Skin of body (tissue), 2 donors: ENCODE data around the gene FUT2. TPM values are rescaled to one million over a fixed set of nuclear protein-coding genes. Genes with fewer than 3 reads are reported as not detected.

ENCODE experiments used
- DNase-seq: peaks from one replicate; lab custom pipeline; 2025; lab: John Stamatoyannopoulos, UW
- total RNA-seq: library from RNA; depleted of rRNA; stranded (reverse); fragments of >200 nt; gene quantifications from one replicate; pipeline ENCODE4 v1.2.3, GENCODE V29; 2014

Gene FUT2
- total RNA-seq, 1 donor from 2014 or later: 0.59 TPM

DNA sequence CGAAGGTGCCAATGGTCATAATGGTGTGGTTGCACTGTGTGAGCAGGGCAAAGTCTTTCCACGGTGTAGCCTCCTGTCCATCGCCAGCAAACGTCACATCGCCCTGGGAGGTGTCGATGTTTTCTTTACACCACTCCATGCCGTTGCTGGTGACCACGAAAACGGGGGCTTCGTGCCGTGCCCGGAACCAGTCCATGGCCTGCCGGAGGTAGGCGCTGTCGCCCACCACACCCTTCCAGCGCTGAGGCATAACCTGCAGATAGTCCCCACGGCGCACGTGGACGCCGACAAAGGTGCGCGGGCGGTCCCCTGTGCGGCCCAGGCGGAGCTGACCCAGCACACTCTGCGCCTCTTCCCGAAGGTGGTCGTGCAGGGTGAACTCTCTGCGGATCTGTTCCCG lies 54.6 kb downstream of the FUT2 start:
- DNase-seq: no peak

GRCh38 chr19:48750771-48751504 lies 55.2 kb downstream of the FUT2 start:
- DNase-seq: no peak

GRCh38 chr19:48751845-48752495 lies 56.2 kb downstream of the FUT2 start:
- DNase-seq: no peak

GRCh38 chr19:48752496-48753365 lies 57.0 kb downstream of the FUT2 start, which contains the start of gene FUT1:
Gene FUT1, minus strand, starts transcription at chr19:48752641. Its CDS starts 1,360 bp downstream, at chr19:48751281.
- DNase-seq: no peak

GRCh38 chr19:48755084-48755641 lies 59.4 kb downstream of the FUT2 start, which contains the start of gene FGF21:
Gene FGF21, plus strand, starts transcription at chr19:48755524. Its CDS starts 713 bp downstream, at chr19:48756237.
- no peak for DNase-seq

Other genes starting within 250 kb of the FUT2 start
- 8.3 TPM for gene GRWD1, start 250.0 kb upstream of the FUT2 start, total RNA-seq
- gene KCNJ14, start 240.4 kb upstream of the FUT2 start, total RNA-seq: 1.2 TPM
- gene CYTH2, start 226.6 kb upstream of the FUT2 start, total RNA-seq: 27.4 TPM
- 0.79 TPM for gene LMTK3, start 184.1 kb upstream of the FUT2 start, total RNA-seq
- gene SULT2B1, start 143.8 kb upstream of the FUT2 start, total RNA-seq: 16.2 TPM
- 0.20 TPM for gene SPACA4, start 89.2 kb upstream of the FUT2 start, total RNA-seq
- gene FAM83E, start 80.9 kb upstream of the FUT2 start, total RNA-seq: 2.0 TPM
- gene RPL18, start 76.8 kb upstream of the FUT2 start, total RNA-seq: 1,454 TPM
- gene SPHK2, start 76.5 kb upstream of the FUT2 start, total RNA-seq: 4.6 TPM
- gene DBP, start 58.6 kb upstream of the FUT2 start, total RNA-seq: 5.7 TPM
- gene CA11, start 49.8 kb upstream of the FUT2 start, total RNA-seq: 2.3 TPM
- gene NTN5, start 23.0 kb upstream of the FUT2 start, total RNA-seq: 0.30 TPM
- gene MAMSTR, start 23.8 kb downstream of the FUT2 start, total RNA-seq: 1.7 TPM
- gene RASIP1, start 44.6 kb downstream of the FUT2 start, total RNA-seq: 6.5 TPM
- gene IZUMO1, start 50.9 kb downstream of the FUT2 start, total RNA-seq: 0.10 TPM
- gene FUT1, start 56.7 kb downstream of the FUT2 start, total RNA-seq: 2.9 TPM
- not detected for gene FGF21, start 59.6 kb downstream of the FUT2 start, total RNA-seq
- gene BCAT2, start 115.1 kb downstream of the FUT2 start, total RNA-seq: 19.0 TPM
- 3.4 TPM for gene HSD17B14, start 140.5 kb downstream of the FUT2 start, total RNA-seq
- 8.4 TPM for gene PLEKHA4, start 172.6 kb downstream of the FUT2 start, total RNA-seq
- 58.4 TPM for gene PPP1R15A, start 176.4 kb downstream of the FUT2 start, total RNA-seq
- 0.10 TPM for gene TULP2, start 202.8 kb downstream of the FUT2 start, total RNA-seq
- gene NUCB1, start 204.3 kb downstream of the FUT2 start, total RNA-seq: 97.8 TPM
- not detected for gene DHDH, start 237.7 kb downstream of the FUT2 start, total RNA-seq